CMK (cell line): ENCODE results near the gene HSD3B7.
A peak's percentile ranks its signal among the peaks of the same experiment; 100 is the strongest.
"Not testable (repeated sequence)": the region's sequence is repeated elsewhere in the genome, so short reads cannot be mapped to it uniquely, and the experiment has no call there.

ENCODE experiments used
- DNase-seq: peaks from one replicate; pipeline ENCODE4 v3.0.0-alpha.2; 2010; ENCODE audit warnings: low read depth

HSD3B7 gene

DNA sequence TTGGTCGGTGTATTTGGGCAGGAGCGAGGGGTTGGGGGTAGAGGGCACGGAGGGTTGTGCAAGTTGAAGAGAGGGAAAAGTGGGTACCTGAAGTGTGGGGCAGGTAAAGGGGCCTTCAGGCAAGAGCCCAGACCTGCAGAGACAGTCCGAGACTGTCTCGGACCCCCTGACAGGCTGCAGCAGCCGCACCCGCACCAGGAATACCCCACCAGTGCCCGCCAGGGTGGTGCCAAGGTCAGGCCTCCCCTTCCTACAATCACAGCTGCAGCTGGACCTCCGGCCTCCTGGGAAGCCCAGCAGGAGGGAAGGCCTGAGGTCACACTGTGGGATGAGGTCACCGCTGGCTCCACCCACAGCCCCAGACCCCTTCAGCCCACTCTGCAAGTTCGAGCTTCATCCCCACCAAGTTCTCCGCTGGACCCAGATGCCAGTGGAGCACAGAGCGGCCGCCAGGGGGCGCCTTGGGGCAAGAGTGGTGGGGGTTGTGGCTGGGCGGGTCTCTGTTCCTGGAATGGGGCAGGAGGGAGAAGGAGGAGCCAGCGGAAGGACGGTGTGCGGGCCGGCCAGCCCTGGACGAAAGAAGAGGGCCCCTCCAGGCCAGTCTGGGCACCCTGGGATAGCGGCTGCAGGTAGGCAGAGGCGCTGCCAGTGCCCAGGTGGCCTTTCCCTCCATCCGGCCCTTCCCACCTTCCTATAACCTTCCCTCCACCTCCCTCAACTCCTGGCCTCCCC lies at the start of gene HSD3B7:
HSD3B7 (plus strand) TSS at position 539 of the 732 bp plus-strand sequence. CDS start 452 bp downstream, outside the sequence.
- DNase-seq, result peak; percentile 61

DNA sequence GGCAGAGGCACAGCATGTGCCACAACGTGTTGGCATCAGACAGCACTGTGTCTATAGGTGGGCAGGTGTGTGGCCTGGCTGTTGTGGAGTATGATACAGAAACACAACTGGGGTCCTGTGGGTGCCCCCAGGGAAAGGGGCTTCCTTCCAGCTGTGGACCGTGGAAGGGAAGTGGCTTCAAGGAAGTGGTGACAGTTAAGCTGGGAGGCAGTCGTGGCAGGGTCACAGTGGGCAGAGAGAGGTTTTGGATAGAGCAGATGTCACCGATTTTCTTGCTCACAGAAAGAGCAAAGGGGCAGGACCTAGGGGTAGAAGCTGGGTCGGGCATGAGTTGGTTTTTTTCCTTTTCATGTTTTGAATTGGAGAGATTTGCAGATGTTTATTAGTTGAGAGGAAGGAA lies 47.3 kb upstream of the HSD3B7 start:
- no peak for DNase-seq

GRCh38 chr16:30939571-30939970 lies 45.4 kb upstream of the HSD3B7 start:
- DNase-seq, result not testable (repeated sequence)

DNA sequence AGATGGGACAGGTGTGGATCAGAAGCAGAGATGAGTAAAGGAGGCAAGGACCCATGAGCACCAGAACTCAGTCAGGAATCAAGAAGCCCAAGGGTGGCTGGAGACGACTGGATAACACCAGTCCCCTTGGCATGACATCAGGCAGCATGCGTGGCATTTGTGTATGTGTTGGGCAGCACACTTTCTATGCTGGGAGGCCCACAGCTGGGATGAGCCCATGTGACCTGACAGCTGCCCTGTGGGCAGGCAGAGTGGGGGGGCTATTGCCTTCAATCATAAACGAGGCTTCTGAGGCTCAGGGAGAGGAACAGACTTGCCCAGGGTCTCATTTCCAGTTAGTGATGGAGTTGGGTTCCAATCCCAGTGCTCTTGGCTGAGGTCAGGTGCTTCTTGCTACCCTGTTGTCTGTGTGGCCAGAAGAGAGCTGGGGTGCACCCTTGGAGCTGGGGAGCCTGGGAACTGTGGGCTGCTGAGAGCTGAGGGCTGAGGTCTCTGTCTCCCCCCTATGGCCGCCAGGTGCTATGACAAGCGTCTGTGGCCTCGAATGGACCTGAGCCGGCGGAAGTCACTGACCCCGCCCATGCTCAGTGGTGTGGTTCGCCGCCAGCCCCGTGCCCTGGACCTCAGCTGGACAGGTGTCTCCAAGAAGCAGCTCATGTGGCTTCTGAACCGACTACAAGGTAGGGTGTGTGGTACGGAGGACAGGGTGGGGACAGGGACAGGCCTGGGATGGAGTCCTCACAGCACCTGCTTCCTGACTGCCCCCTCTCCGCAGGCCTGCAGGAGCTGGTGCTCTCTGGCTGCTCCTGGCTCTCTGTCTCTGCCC lies 43.2 kb upstream of the HSD3B7 start:
- DNase-seq, result no peak

DNA sequence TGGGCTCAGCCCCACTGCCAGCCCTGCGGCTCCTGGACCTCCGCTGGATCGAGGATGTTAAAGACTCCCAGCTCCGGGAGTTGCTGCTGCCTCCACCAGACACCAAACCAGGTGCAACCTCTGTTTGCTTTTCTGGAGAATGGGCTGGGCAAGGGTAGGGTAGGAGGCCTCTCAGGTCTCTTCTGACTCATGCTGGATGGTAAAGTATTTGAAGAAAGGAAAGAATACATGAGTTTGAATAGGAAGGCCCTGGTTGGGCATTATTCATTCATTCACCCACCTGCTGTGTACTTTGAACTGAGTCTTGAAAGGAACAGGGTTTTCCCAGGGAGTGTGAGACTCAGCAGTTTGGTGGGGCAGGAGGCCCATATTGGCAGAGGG lies 42.6 kb upstream of the HSD3B7 start:
- DNase-seq, result no peak

GRCh38 chr16:30944352-30944751 lies 40.7 kb upstream of the HSD3B7 start:
- no peak for DNase-seq

DNA sequence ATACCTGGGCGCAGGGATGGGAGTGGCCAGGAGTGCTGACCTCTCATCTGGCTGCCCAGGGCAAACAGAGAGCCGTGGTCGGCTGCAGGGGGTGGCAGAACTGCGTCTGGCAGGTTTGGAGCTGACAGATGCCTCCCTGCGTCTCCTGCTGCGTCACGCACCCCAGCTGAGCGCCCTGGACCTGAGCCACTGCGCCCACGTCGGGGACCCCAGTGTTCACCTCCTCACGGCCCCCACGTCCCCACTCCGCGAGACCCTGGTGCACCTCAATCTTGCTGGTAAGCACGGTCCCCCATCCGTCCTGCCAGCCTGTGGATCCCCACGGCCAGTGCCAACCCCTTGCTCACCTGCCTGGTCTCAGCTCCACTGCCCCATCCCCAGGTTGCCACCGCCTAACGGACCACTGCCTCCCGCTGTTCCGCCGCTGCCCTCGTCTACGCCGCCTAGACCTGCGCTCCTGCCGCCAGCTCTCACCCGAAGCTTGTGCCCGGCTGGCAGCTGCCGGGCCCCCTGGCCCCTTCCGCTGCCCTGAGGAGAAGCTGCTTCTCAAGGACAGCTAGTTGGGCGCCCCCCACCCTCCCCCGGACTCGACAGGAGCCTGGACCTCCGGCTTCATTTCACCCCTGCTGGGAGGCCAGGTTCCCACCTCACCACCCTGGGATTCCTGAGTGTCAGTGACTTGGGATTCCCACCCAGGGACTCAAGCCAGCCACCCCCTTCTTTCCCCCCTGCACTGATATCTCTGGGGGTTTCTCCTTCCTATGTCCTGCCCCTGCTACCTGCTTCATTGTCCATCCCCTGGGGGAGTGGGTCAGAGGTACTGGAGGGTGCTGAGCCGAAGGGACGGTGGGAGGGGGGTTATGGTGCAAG lies 38.1 kb upstream of the HSD3B7 start:
- no peak for DNase-seq

DNA sequence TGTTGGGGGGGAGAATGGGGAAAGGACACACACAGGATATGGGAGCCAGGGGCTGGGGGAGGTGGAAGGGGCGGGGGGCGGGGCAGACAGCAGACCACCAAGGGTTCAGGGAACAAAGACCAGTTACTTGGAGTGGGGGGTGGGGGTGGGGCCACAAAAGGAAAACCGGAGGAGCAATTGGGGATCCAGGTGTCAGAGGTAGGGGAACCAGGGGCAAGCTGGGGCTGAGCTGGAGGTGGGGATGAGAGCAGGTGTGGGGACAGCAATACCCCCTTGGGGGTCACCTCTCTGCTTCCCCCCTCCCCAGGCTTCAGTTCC lies 37.5 kb upstream of the HSD3B7 start:
- DNase-seq, result no peak

DNA sequence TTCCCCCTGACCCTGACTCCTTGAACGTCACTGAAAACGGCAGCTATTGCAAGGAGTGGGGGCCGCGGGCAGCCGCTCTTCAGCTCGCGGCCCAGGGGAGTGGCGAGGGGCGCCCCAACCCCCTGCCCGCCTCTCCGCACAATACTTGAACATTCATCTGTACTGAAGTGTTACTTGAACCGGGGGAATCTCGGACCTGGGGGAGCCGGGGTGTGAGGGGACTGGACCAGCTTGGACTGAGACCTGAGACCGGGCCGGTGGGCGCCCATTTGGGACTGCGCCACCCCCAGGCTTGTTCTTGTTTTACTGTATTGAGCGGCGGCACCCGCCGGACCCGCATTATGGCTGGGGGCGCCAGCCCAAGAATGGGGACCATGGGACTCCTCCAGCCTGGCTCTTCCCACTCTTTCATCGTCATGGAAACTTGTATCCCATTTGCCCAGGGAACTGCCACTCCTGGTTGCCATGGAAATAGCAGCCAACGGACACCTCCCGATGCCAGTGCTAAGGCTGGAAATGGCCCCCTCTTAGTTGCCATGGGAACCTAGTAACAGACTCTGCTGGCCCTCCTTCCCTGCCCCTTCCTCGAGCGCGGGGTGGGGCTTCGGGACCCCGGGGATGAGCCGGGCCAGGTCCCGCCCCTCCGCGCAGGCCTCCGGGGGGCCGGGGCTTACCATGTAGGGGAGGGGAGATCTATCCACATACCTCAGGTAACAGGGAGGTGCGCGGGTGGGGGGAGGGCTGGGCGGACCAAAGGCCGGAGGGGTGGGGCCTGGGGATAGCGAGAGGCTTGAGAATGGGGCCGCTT lies 36.9 kb upstream of the HSD3B7 start:
- DNase-seq, result no peak

GRCh38 chr16:30948667-30949649 lies 36.0 kb upstream of the HSD3B7 start, which contains the start of gene ORAI3:
ORAI3 (plus strand) TSS chr16:30949068; CDS start chr16:30949290, 222 bp downstream.
- DNase-seq, result peak; percentile 57

GRCh38 chr16:30949650-30950515 lies 35.1 kb upstream of the HSD3B7 start:
- peak; percentile 92 for DNase-seq

- DNase-seq, result no peak
These were observed 34.4 kb upstream of the HSD3B7 start for GRCh38 chr16:30950516-30951065.

DNA sequence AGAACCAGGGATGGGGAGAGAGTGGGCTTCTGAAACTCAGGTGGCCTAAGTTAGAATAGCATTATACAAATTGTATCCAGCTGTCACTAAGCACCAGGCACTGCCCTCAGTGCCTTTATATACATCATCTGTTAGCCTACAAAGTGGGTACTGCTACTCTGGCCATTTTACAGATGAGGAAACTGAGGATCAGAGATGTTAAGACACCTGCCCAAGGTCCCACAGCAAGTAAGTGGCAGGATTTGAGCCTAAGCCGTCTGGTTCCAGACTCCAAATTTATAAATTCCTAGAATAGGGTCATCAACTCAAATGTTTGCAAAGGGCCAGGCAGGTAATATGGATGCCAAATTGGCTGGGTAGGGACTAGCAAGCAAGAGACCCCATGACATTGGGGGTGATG lies 33.8 kb upstream of the HSD3B7 start:
- no peak for DNase-seq

DNA sequence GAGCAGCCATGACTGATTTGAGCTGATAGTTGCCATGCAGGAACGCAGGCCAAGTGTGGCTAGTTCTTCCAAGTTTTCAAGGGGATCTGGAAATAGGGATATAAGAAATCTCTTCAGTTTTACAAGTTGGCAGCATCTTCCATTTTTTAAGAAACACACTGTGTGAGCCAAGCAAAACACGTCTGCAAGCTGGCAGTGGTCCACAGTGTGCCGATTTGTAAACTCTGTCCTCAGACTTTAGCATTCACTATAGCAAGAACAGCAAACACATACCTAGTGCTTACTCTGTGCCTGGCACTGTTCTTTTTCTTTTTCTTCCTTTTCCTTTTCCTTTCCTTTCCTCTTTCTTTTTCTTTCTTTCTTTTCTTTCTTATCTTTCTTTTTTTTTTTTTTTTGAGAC lies 33.3 kb upstream of the HSD3B7 start:
- no peak for DNase-seq

GRCh38 chr16:30953111-30953510 lies 31.9 kb upstream of the HSD3B7 start:
- DNase-seq, result no peak

GRCh38 chr16:30953511-30954124 lies 31.4 kb upstream of the HSD3B7 start:
- DNase-seq, result peak; percentile 61

GRCh38 chr16:30954993-30955392 lies 30.0 kb upstream of the HSD3B7 start:
- no peak for DNase-seq

DNA sequence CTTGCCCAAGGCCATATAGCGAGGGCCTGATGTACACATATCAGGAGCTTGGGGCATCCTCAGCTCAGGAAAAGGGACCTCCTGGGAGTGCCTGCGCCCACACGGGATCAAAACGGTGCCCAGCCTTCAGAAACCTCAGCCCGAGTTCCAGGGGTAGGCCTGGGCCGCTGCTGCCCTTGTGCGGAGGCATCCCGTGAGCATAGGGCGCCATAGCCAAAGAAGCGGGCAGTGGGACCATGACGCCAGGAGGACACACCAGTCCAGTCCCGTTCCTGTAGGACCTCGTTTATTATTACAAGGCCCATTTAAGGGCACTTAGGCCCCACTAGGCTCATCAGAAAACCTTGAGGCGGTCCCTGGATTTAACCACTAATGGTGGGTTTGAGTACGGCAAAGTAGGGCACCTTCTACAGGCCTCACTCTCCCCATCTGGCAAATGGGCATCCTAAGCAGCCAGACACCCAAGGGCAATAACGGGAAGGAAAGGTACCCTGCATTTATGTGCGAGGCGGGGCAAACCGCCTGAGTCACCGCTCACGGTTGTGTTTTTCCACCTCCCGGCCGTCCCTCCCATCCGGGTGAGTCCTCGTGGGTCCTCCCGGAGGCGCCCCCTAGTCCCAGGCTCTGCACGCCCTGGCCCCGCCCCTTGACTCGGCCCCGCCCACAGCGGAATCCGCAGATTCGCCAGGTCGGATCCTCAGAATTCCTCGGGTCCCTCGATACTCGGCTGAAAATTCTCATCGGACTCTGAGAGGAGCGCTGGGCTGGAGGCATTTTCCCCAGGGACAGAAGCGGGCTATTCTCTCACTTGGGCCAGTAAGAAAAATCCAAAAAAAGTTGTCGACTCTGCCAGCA lies 28.2 kb upstream of the HSD3B7 start:
- DNase-seq, result peak; percentile 70
